Measurements from ENCODE around the gene DRC1.

- no peak for TF ChIP-seq CTCF (IDR thresholded peaks at IDR 0.05; ENCODE audit: low read depth, low read length, poor library complexity, severe bottlenecking)
- TF ChIP-seq EZH2phosphoT487 (IDR thresholded peaks at IDR 0.05; ENCODE audit: borderline replicate concordance, low read length) = no peak
These were observed 80.7 kb downstream of the DRC1 start for GRCh38 chr2:26482211-26483026.

Data from DOHH2 (cell line).